ENCODE data around the gene MTCL1.

MTCL1 gene

GRCh38 chr18:8719192-8719591, 13.8 kb downstream of the MTCL1 start:
- peaks cover 4% of the 10 kb centered on the region for H3K36me3 ChIP-seq (ENCODE audit: control insufficient read depth, low read depth, low read length)

GRCh38 chr18:8720141-8720540, 14.8 kb downstream of the MTCL1 start:
- Histone ChIP-seq H3K36me3 (ENCODE audit: control insufficient read depth, low read depth, low read length) (peaks cover 4% of the 10 kb centered on the region), H3K9me3 (ENCODE audit: control insufficient read depth, low read depth, low read length) (no peaks in the 10 kb centered on the region), H3K9ac (ENCODE audit: low read length) (no peak overlapping the region), H3K4me3 (ENCODE audit: low read length) (no peak overlapping the region), H3K27me3 (ENCODE audit: control insufficient read depth, insufficient read depth, low read length) (no peaks in the 10 kb centered on the region), H3K27ac (ENCODE audit: low read length) (no peak overlapping the region), H3K4me1 (ENCODE audit: control insufficient read depth, low read depth, low read length) (peaks cover 67% of the 10 kb centered on the region)

More at GRCh38 chr18:8719192-8719591, 13.8 kb downstream of the MTCL1 start:
- no peaks in the 10 kb centered on the region for H3K9me3 ChIP-seq (ENCODE audit: control insufficient read depth, low read depth, low read length)
- H3K27me3 ChIP-seq (ENCODE audit: control insufficient read depth, insufficient read depth, low read length) = no peaks in the 10 kb centered on the region
- H3K4me3 ChIP-seq (ENCODE audit: low read length) = no peak overlapping the region
- no peak overlapping the region for H3K27ac ChIP-seq (ENCODE audit: low read length)
- no peak overlapping the region for H3K9ac ChIP-seq (ENCODE audit: low read length)
- peaks cover 59% of the 10 kb centered on the region for H3K4me1 ChIP-seq (ENCODE audit: control insufficient read depth, low read depth, low read length)

DNA sequence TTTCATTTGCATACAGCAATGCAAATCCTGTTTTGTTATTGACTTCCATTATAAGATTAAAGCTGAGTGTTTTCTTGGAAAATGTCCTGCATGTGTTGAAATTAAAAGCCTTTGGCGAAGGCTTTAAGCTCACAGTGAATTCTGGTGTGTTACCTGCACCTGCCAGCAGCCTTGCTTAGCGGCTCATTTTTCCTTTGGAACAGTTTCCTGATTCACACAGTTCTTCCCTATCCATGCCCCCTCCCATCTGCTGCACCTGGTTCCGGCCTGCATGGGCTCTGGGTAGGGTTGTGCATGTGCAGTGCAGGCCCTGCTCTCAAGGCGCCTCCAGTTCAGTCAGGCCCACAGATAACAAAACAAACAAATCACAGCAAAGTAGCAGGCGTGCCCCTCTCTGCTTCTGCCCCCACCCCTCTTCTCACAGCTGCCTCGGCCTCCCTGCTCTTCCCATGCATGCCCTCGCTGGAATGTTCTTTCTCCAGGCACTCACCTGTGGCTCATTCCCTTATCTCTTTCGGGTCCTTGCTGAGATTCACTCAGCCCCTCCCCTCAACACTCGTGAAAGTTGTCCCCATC, 15.8 kb downstream of the MTCL1 start:
- H3K4me3 ChIP-seq (ENCODE audit: low read length) = no peak overlapping the region
- peaks cover 60% of the 10 kb centered on the region for H3K4me1 ChIP-seq (ENCODE audit: control insufficient read depth, low read depth, low read length)
- H3K9me3 ChIP-seq (ENCODE audit: control insufficient read depth, low read depth, low read length) = no peaks in the 10 kb centered on the region
- H3K27ac ChIP-seq (ENCODE audit: low read length) = no peak overlapping the region
- no peak overlapping the region for H3K9ac ChIP-seq (ENCODE audit: low read length)
- no peaks in the 10 kb centered on the region for H3K27me3 ChIP-seq (ENCODE audit: control insufficient read depth, insufficient read depth, low read length)
- H3K36me3 ChIP-seq (ENCODE audit: control insufficient read depth, low read depth, low read length) = peaks cover 4% of the 10 kb centered on the region

DNA sequence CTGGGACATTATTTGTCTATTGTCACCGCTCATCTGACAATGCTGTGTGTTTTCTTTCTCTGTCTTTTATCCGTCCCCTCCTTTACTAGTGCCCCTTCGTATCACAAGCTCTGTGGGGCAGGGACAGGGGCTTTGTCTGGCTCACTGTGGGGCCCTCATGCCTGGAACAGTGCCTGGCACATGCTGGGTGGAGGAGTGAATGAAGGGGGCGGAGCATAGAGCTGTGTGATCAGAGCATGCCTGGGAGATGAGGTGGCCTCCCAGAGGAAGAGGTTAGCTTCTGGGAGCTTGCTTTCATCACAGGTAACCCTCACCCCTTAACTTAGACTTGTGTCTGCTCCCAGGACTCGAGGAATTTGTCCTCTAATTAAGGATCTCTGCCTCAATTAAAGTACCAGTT, 16.4 kb downstream of the MTCL1 start:
- no peaks in the 10 kb centered on the region for H3K9me3 ChIP-seq (ENCODE audit: control insufficient read depth, low read depth, low read length)
- H3K4me1 ChIP-seq (ENCODE audit: control insufficient read depth, low read depth, low read length) = peaks cover 55% of the 10 kb centered on the region
- H3K9ac ChIP-seq (ENCODE audit: low read length) = no peak overlapping the region
- no peak overlapping the region for H3K4me3 ChIP-seq (ENCODE audit: low read length)
- H3K27ac ChIP-seq (ENCODE audit: low read length) = no peak overlapping the region
- peaks cover 4% of the 10 kb centered on the region for H3K36me3 ChIP-seq (ENCODE audit: control insufficient read depth, low read depth, low read length)
- H3K27me3 ChIP-seq (ENCODE audit: control insufficient read depth, insufficient read depth, low read length) = no peaks in the 10 kb centered on the region

DNA sequence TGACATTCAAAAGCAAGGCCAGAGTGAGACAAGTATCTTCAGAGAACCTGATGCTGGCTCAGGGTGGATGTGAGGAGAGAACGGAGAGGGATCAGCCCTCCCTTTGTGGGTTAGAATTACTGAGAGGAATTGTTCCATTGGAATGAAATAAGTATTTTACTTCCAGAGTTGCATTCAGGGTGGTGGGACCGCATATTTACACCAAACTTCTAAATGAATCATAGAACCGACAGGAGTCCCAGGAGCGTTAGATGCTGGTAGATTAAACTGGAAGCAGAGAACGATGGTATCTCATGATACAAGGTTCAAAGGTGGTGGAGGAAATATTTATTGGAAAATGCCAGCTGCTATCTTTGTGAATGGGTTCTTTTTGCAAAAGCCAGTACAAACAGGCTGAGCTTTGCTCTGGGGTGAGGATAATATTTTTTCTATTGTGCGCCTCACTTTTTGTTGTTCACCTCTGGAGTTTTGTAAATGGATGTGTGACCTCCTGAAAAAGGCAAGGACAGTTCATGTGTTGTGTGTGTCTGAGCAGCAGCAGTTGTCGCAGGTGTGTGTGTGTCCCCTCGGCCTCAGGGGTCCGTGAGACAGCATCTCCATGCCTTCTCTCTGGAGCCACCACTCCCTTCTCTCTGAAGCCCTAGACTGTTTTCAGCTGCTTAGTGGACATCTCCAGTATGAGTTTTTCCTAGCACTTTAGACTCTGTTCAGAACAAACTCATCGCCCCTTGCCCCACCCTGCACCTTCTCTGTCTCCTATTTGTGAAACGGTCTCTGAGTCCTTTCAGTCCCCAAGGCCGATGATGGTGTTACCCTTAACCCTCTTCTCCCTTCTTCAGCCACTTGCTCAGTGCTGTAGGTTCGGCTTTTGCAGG, 17.8 kb downstream of the MTCL1 start:
- Histone ChIP-seq H3K27ac (ENCODE audit: low read length) (no peak overlapping the region), H3K36me3 (ENCODE audit: control insufficient read depth, low read depth, low read length) (peaks cover 4% of the 10 kb centered on the region)

GRCh38 chr18:8724452-8724851, 19.1 kb downstream of the MTCL1 start:
- Histone ChIP-seq H3K27me3 (ENCODE audit: control insufficient read depth, insufficient read depth, low read length) (no peaks in the 10 kb centered on the region), H3K36me3 (ENCODE audit: control insufficient read depth, low read depth, low read length) (peaks cover 4% of the 10 kb centered on the region), H3K9me3 (ENCODE audit: control insufficient read depth, low read depth, low read length) (no peaks in the 10 kb centered on the region), H3K4me3 (ENCODE audit: low read length) (no peak overlapping the region), H3K4me1 (ENCODE audit: control insufficient read depth, low read depth, low read length) (peaks cover 32% of the 10 kb centered on the region), H3K9ac (ENCODE audit: low read length) (no peak overlapping the region), H3K27ac (ENCODE audit: low read length) (no peak overlapping the region)

More for the DNA sequence above, 17.8 kb downstream of the MTCL1 start:
- Histone ChIP-seq H3K9me3 (ENCODE audit: control insufficient read depth, low read depth, low read length) (no peaks in the 10 kb centered on the region), H3K27me3 (ENCODE audit: control insufficient read depth, insufficient read depth, low read length) (no peaks in the 10 kb centered on the region), H3K9ac (ENCODE audit: low read length) (no peak overlapping the region), H3K4me3 (ENCODE audit: low read length) (no peak overlapping the region), H3K4me1 (ENCODE audit: control insufficient read depth, low read depth, low read length) (peaks cover 40% of the 10 kb centered on the region)

DNA sequence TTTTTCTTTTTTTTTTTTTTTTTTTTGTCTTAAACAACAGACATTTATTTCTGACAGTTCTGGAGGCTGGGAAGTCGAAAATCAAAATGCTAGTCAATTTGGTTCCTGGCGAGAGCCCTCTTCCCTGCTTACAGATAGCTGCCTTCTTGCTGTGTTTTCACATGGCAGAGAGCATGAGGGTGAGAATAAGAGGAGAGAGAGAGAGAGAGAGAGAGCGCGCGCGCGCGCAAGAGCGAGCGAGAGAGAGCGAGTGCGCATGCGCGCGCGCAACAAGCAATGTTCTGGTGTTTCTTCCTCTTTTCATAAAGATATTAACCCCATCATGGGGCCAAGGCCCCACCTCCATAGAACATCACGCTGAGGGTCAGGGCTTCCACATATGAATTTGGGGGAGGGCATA, 20.9 kb downstream of the MTCL1 start:
- Histone ChIP-seq H3K4me3 (ENCODE audit: low read length) (no peak overlapping the region), H3K27ac (ENCODE audit: low read length) (no peak overlapping the region), H3K4me1 (ENCODE audit: control insufficient read depth, low read depth, low read length) (peaks cover 20% of the 10 kb centered on the region), H3K9me3 (ENCODE audit: control insufficient read depth, low read depth, low read length) (no peaks in the 10 kb centered on the region), H3K9ac (ENCODE audit: low read length) (no peak overlapping the region), H3K36me3 (ENCODE audit: control insufficient read depth, low read depth, low read length) (no peaks in the 10 kb centered on the region), H3K27me3 (ENCODE audit: control insufficient read depth, insufficient read depth, low read length) (no peaks in the 10 kb centered on the region)

DNA sequence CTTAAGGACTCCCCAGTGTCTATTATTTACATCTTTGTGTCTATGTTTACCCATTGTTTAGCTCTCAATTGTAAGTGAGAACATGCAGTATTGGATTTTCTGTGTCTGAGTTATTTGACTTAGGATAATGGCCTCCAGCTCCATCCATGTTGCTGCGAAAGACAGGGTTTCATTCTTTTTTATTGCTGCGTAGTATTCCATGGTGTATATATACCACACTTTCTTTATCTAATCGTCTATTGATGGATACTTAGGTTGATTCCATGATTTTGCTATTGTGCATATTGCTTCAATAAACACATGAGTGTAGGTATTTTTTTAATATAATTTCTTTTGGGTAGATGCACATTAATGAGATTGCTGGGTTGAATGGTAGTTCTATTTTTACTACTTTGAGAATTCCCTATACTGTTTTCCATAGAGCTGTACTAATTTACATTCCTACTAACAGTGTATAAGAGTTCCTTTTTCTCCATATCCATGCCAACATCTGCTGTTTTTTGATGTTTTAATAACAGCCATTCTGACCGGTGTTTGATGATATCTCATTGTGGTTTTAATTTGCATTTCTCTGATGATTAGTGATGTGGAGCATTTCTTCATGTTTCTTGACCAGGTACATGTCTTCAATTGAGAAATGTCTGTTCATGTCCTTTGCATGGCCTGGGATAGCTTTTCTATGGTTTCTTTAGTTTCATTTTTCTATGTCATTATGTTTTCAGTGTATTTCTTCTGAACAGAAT, 21.8 kb downstream of the MTCL1 start:
- no peaks in the 10 kb centered on the region for H3K27me3 ChIP-seq (ENCODE audit: control insufficient read depth, insufficient read depth, low read length)
- peaks cover 12% of the 10 kb centered on the region for H3K4me1 ChIP-seq (ENCODE audit: control insufficient read depth, low read depth, low read length)
- no peak overlapping the region for H3K27ac ChIP-seq (ENCODE audit: low read length)
- H3K4me3 ChIP-seq (ENCODE audit: low read length) = no peak overlapping the region
- H3K9ac ChIP-seq (ENCODE audit: low read length) = no peak overlapping the region
- no peaks in the 10 kb centered on the region for H3K36me3 ChIP-seq (ENCODE audit: control insufficient read depth, low read depth, low read length)
- H3K9me3 ChIP-seq (ENCODE audit: control insufficient read depth, low read depth, low read length) = no peaks in the 10 kb centered on the region

DNA sequence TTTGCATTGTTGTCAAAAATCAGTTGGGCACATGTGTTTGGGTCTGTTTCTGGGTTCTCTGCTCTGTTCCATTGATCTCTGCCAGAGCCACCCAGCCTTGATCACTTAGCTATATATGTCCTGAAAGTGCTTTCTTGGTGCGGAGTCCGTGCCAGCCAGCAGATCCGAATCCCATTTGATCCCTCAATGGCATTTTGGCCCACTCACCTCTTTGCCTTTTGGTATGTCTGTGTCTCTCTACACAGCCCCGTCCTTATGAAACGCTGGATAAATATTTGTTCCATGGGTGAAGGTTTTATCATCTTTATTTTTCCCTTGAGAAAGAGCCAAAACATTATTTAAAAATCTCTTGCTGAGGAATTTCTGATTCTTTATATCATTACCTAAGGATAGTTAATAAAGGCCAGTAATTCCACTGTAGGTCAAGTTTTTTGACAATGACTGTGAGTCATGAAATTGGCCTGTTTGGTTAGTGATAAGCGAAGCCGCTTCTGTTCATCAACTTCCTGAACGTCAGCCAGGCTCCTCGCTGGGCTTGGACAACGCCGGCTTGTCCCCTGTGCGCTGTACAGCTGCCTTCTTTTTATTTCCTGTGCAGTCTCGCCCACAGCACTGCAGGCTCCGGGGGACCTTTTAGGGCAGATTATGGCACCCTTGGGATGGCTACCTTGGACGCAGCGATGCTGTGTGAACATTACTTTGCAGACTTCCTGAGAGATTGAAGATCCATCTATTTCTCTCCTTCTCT, 24.9 kb downstream of the MTCL1 start:
- no peaks in the 10 kb centered on the region for H3K27me3 ChIP-seq (ENCODE audit: control insufficient read depth, insufficient read depth, low read length)
- no peak overlapping the region for H3K9ac ChIP-seq (ENCODE audit: low read length)
- no peak overlapping the region for H3K4me3 ChIP-seq (ENCODE audit: low read length)
- no peaks in the 10 kb centered on the region for H3K36me3 ChIP-seq (ENCODE audit: control insufficient read depth, low read depth, low read length)
- H3K27ac ChIP-seq (ENCODE audit: low read length) = no peak overlapping the region
- peaks cover 17% of the 10 kb centered on the region for H3K4me1 ChIP-seq (ENCODE audit: control insufficient read depth, low read depth, low read length)
- no peaks in the 10 kb centered on the region for H3K9me3 ChIP-seq (ENCODE audit: control insufficient read depth, low read depth, low read length)

DNA sequence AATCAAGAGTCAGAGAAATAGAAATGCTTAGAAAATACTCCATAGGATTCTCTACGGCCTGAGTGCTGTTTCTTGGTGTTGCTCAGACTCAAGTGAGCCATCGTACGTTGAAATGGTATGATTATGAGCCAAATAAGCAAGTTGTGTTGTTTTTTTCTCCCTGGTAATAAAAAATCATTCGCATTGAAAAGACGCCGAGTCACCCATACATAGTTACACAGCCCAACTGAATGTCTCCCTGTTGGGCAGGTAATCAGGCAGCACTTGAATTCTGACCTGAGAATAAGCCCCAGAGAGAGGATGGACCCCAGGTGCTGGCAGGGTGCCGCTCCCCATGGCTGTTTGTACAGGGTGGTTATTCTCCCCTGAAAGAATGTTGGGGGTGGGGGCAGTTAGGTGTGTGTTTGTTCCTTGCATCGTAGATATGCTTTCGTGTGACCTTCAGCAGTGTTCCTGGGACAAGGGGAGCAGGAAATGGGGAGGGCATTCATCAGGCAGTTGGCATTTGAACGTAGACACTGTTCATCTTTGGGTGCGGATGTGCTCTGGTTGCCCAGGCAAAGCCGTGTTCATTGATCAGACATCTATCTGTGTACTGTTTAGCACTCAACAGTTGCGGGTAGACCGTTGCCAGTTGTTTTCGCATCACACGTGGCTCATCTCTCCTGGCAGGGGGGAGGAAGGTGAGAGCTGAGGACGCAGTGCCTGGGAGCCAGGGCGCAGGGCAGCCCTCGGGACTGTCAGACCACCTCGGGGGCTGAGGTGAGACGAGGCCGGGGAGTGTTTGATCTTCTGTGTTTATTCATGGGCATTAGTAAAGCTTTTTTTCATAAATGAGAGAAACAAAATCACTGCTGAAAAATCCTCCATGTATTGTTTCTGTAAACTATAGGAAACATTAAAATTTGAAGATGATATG, 27.3 kb downstream of the MTCL1 start:
- Histone ChIP-seq H3K9me3 (ENCODE audit: control insufficient read depth, low read depth, low read length) (no peaks in the 10 kb centered on the region), H3K27ac (ENCODE audit: low read length) (peak overlapping the region; percentile 28), H3K4me1 (ENCODE audit: control insufficient read depth, low read depth, low read length) (peaks cover 19% of the 10 kb centered on the region), H3K9ac (ENCODE audit: low read length) (no peak overlapping the region), H3K27me3 (ENCODE audit: control insufficient read depth, insufficient read depth, low read length) (no peaks in the 10 kb centered on the region), H3K36me3 (ENCODE audit: control insufficient read depth, low read depth, low read length) (peaks cover 5% of the 10 kb centered on the region), H3K4me3 (ENCODE audit: low read length) (no peak overlapping the region)

All from iPS-18a (cell line).